Nucleus accumbens (tissue), 56 donors: ENCODE measurements around the gene PPEF1.

Experiments
- DNase-seq, 56 donors: peaks; one replicate each; lab custom pipeline; 2025; lab: John Stamatoyannopoulos, UW

Gene PPEF1

GRCh38 chrX:18874560-18875255 lies 167.3 kb downstream of the PPEF1 start:
- no peak for DNase-seq

GRCh38 chrX:18875256-18875878 lies 167.9 kb downstream of the PPEF1 start:
- DNase-seq: no peak

GRCh38 chrX:18877469-18877868 lies 170.0 kb downstream of the PPEF1 start:
- DNase-seq: no peak
